RWPE1 (cell line): Measurements from ENCODE around the gene HDAC9.

Source experiments
- CTCF ChIA-PET: fragments of 350-600 bp; sonication (Branson Sonifier 250); formaldehyde crosslinking; extraction: SDS; loops from one replicate; lab custom pipeline; 2021; lab: Yijun Ruan, JAX
- POLR2A ChIA-PET: fragments of 400-600 bp; formaldehyde crosslinking; extraction: SDS; loops from one replicate; lab custom pipeline; 2020; ENCODE audit warnings: antibody characterized with exemption; ENCODE audit not compliant: low non-redundant PET; lab: Yijun Ruan, JAX
- DNase-seq: peaks from one replicate; pipeline ENCODE4 v3.0.0; 2012; ENCODE audit warnings: low spot score
- H3K27ac ChIP-seq: fragments of 450-650 bp; 2 replicates; pipeline ENCODE4 v1.5.1; 2017
- TF ChIP-seq, protein P1 (sequence below): fragments of 450-650 bp; conservative IDR thresholded peaks from 2 replicates; pipeline ENCODE4 v1.5.1; 2017; ENCODE audit warnings: low read depth, mild to moderate bottlenecking

HDAC9 gene

DNA sequence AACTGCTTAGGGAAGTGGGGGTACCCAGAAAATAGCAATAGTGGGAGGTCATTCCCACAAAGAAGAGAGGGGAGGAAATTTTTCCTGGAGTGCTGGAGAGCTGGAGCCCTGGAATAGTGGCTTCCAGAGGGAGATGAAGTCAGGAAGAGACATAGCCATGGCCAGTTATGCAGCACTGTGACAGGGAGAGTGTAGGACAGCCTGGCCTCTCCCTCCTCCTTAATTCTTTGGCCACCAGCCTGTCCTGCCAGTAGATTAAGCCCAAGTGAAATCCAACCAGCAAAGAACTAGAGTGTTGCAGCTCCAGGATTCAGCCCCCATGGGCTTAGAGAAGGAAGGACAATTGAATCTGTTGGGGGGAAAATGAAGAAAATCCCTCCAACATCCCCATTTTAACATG, 130.5 kb downstream of the HDAC9 start:
- ChIA-PET CTCF (no interaction called here), POLR2A (no interaction called here)
- no peak for DNase-seq
- H3K27ac ChIP-seq, result no peak overlapping the region
- TF ChIP-seq, protein P1, sequence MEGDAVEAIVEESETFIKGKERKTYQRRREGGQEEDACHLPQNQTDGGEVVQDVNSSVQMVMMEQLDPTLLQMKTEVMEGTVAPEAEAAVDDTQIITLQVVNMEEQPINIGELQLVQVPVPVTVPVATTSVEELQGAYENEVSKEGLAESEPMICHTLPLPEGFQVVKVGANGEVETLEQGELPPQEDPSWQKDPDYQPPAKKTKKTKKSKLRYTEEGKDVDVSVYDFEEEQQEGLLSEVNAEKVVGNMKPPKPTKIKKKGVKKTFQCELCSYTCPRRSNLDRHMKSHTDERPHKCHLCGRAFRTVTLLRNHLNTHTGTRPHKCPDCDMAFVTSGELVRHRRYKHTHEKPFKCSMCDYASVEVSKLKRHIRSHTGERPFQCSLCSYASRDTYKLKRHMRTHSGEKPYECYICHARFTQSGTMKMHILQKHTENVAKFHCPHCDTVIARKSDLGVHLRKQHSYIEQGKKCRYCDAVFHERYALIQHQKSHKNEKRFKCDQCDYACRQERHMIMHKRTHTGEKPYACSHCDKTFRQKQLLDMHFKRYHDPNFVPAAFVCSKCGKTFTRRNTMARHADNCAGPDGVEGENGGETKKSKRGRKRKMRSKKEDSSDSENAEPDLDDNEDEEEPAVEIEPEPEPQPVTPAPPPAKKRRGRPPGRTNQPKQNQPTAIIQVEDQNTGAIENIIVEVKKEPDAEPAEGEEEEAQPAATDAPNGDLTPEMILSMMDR, result no peak

DNA sequence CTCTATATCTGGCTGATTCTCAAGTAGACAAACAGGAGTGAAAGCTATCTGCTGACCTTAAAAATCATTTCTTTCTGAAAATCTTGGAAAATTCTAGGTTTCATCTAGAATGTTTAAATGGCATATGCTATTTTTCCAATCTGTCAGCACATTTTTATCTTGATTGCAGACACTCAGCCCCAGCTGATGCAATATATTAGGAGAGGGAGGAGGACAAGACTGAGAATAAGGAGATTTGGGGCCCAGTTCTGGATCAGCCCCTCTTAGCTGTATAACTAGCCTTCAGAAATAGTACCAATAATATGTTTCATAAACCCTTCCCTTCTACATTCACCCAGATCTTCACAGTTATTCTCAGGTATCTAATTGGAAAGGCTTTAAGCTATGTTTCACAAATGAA, 131.2 kb downstream of the HDAC9 start:
- CTCF ChIA-PET, result interaction anchor here (0.7 kb wide), 1 partner anchor 675 kb away, joined by 3 read pairs; no protein-coding TSS in a partner anchor
- no peak overlapping the region for H3K27ac ChIP-seq
- POLR2A ChIA-PET, result no interaction called here
- DNase-seq, result no peak
- TF ChIP-seq, protein P1, result no peak

DNA sequence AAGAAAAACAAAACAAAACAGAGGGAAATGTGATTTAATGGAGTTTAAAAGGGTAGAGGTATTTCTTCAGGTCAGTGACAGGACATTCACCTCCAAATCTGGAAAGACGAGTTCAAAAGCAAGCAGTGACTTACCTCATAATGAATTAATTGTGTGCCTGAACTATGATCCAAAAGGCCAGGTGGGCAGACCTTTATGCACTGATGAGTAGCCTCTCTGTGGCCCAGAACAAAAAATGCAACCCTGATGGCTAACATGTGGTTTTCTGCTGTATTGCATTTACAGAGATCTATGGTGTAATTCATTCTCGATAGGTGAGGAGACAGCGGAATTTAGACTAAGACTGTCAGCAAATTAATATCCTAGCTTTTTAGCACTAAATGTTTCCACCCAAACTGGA, 142.0 kb downstream of the HDAC9 start:
- DNase-seq, result no peak
- TF ChIP-seq, protein P1, result no peak
- H3K27ac ChIP-seq, result no peak overlapping the region
- ChIA-PET CTCF (no interaction called here), POLR2A (no interaction called here)

DNA sequence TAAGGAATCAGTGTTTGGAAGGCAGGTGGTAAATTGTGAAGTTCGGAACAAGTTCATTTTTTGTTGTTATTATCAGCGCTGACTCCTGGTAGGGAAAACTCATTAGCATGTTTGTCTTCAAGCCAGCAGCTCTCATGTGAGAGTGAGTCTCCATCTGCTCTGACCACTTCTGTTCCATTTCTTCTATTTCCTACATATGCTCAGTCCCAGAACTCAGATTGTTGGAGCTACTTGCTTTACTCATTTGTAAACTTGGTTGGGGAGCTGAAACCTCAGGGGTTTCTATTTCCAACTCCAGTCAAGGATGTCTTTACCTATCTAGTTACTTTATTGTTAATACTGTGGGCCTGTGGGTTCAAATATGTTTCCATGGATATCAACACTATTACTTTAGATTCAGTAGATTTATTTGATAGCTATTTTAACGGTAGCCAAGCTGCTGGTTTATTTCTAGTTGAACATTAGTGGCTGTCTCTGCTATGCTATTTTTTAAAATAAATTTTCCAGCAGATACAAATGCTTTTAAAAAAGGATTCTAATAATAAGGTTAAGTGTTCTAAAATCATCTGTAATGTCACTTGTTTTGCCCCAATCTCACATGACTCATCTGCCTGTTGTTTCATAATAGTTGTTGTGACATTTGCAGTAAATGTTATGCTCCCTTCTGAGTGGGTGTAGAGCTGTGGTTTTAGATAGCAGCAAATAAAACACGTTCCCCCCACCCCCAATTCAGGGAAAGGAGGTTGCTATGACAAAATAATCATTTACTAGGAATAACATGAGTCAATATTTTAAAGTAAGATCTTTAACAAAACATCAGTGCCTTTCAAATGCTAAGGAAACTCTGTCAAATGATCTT, 143.3 kb downstream of the HDAC9 start:
- TF ChIP-seq, protein P1, result no peak
- POLR2A ChIA-PET, result no interaction called here
- H3K27ac ChIP-seq, result no peak overlapping the region
- CTCF ChIA-PET, result interaction anchor here (0.7 kb wide), 2 partner anchors 27 to 534 kb away, joined by 3 read pairs; no protein-coding TSS in a partner anchor
- no peak for DNase-seq

DNA sequence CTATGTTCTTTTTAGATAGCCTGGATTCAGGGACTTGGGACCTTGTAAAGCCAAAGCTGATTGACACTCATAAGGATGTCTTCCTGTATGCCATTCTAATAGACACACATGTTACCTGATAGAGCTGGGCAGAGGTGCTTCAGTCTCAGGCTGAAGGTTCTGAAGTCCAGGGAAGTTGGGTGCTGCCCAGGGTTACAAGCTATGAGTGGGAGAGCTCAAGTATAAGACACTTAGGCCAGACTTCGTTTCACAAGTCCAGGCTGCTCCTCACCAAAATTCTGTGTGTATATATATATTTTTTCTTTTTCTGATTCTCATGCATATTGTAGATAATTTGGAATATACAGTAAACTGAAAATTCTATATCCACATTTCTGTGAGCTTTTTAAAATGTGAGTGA, 144.2 kb downstream of the HDAC9 start:
- no peak for DNase-seq
- CTCF ChIA-PET, result interaction anchor here (0.7 kb wide), 1 partner anchor 533 kb away, joined by 3 read pairs; no protein-coding TSS in a partner anchor
- TF ChIP-seq, protein P1, result no peak
- POLR2A ChIA-PET, result no interaction called here
- no peak overlapping the region for H3K27ac ChIP-seq

DNA sequence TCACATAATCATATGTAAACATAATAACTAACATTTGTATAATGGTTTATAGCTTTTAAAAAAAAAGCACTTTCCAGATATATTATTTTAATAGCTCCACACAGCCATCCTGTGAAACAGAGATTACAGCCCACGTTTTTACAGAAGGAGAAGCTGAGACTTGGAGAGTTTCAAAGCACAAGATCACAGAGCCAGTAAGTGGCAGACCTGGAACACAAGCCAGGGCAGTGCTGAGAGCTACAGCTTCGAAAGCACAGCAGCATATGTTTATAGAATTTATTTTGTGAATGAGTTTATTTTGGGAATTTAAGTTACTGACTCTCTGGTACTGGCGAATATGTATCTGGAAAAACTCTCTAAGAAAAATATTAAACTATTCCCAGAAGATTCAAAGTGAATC, 149.4 kb downstream of the HDAC9 start:
- DNase-seq, result no peak
- ChIA-PET CTCF (no interaction called here), POLR2A (no interaction called here)
- H3K27ac ChIP-seq, result no peak overlapping the region
- TF ChIP-seq, protein P1, result no peak
